GM19099 (cell line): ENCODE data around the gene CYSRT1.

Experiments
- POLR2A ChIP-seq: IDR thresholded peaks from 3 replicates; pipeline ENCODE4 v1.6.1; 2011; ENCODE audit warnings: low read depth; ENCODE audit not compliant: insufficient read length; ENCODE audit errors: extremely low read depth

CYSRT1 gene

DNA sequence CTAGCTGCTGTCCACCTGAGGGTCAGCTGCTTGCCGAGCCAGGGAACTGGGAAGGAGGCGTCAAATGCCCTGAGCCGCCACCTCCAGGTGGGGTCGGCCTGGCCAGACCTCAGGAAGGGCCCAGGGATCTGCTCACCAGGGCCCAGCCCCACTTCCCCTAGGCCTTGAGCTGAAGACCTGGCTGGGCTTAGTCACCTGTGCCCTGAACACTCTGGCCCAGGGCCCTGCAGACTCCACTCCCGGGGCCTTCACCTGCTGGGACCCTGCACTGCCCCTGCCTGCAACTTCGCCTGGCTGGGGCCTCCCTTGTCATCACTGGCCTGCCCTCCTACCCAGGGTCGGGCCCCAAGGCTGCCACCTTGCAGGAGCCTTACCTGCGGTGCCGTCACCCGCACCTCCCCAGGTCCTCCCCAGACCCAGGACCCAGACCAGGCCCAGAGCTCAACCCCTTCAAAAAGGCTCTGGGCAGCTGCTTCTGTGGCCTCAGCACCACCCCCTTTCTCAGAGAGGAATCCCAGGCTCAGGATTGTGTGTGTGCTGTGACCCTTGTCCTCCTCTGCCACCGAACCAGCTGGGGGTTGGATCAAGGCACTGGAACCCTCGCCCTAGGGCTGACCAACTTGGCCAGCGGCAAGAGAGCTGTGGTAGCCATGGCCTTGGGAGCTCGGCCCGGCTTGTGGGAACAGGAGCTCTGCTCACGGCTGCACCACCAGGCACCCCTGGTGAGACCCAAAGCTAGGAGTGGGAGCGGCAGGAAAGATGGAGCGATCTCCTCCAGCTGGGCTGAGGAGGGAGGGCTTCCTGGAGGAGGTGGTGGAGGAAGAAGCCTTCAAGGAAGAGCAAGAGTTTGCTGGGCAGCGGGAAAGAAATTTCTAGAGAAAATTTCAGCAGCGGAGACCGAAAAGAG is 29.0 kb downstream of the CYSRT1 start:
- TF ChIP-seq POLR2A, result no peak

GRCh38 chr9:137254624-137255447 is 29.9 kb downstream of the CYSRT1 start, which contains the start of gene NELFB:
Gene NELFB, plus strand, starts transcription at chr9:137255327.
- TF ChIP-seq POLR2A, result peak; percentile 82

DNA sequence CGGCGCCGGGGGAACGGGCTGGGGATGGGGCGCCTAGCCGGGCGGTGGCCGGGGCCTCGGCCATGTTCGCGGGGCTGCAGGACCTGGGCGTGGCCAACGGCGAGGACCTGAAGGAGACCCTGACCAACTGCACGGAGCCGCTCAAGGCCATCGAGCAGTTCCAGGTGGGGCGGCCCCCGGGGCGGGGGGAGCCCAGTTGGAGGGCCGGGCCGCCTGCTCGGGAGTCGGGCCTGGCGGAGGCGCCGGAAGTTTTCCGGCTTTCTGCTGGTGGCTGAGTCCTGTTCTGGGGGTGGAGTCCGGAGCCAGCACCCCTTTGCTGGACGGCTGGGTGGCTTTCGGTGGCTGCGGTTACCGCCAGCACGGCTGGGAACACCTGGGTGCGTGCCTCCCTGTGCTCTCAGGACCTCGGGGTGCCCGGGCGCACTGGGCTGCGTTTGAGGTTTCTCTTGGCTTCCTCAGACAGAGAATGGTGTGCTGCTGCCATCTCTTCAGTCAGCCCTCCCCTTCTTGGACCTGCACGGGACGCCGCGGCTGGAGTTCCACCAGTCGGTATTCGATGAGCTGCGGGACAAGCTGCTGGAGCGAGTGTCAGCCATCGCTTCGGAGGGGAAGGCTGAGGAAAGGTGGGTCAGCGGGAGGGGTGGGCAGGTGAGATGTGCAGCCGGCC is 30.6 kb downstream of the CYSRT1 start:
- no peak for TF ChIP-seq POLR2A

DNA sequence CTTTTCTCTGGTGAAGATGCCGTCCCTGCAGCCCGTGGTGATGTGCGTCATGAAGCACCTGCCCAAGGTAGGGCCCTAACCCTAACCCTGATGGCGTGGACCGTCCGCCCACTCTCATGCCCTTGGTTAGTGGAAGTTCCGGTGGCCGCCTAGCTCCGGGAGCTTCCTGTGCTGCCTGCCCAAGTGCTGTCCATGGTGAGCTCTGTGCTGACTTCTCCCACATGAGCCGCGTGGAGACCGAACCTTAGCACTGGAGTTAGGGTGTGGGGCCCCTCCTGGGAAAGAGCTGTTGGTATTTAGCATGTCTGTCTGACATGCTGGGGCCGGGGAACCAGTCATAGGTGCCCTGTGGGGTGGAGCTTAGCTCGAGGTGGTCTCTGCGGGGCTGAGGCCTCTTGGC is 31.4 kb downstream of the CYSRT1 start:
- no peak for TF ChIP-seq POLR2A

GRCh38 chr9:137256856-137257255 is 31.9 kb downstream of the CYSRT1 start:
- no peak for TF ChIP-seq POLR2A

DNA sequence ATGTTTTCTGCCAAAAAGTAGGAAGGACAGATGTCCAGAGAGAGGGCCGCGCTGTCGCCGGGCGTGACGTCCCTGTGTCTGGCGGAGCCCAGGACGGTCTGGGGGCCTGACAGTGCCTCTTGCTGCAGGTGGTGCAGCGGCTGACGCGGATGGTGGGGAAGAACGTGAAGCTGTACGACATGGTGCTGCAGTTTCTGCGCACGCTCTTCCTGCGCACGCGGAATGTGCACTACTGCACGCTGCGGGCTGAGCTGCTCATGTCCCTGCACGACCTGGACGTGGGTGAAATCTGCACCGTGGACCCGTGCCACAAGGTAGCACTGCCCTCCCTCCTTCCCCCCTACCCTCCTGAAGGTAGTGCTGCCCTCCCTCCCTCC is 37.9 kb downstream of the CYSRT1 start:
- TF ChIP-seq POLR2A, result no peak

DNA sequence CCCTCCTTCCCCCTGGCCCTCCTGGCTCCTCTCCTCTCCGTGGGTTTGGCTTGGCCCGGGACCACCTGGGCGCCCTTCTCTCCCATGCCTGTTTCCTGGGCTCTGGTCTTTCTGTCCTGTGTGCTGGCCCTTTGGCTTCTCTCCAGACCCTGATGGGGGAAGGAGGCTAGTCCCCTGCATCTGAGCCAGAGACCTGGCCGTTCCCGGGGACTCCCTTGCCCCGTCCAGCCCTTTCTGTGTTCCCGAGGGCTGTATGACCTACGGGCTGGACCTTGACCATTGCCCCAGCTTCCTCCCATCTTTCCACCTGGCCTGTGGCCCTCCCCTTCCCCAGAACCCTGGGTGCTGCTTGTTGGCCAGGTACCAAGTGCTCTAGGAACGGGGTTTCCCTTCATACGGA is 38.5 kb downstream of the CYSRT1 start:
- TF ChIP-seq POLR2A, result no peak

DNA sequence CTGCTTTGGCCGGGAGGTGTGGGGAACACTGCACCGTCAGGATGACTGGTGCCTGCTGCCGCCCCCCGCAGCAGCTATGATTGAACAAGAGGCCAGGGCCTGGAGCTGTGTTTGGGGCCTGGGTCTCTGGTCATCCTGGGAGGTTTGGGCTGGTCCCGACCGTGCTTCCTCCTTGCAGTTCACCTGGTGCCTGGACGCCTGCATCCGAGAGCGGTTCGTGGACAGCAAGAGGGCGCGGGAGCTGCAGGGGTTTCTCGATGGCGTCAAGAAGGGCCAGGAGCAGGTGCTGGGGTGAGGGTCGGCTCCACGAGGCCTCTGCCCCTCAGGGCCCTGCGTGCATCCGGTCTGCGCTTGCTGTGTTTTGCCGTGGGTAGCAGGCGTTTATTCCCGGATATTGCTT is 39.1 kb downstream of the CYSRT1 start:
- no peak for TF ChIP-seq POLR2A

GRCh38 chr9:137265496-137266161 is 40.7 kb downstream of the CYSRT1 start:
- TF ChIP-seq POLR2A, result no peak

- no peak for TF ChIP-seq POLR2A
Measured at GRCh38 chr9:137266162-137266527, 41.2 kb downstream of the CYSRT1 start.

- no peak for TF ChIP-seq POLR2A
Measured at GRCh38 chr9:137266585-137267453, 41.8 kb downstream of the CYSRT1 start.

GRCh38 chr9:137267933-137268355 is 43.0 kb downstream of the CYSRT1 start:
- no peak for TF ChIP-seq POLR2A

GRCh38 chr9:137268538-137269201 is 43.7 kb downstream of the CYSRT1 start:
- TF ChIP-seq POLR2A, result no peak
